Neuron (in vitro differentiated cells): ENCODE measurements around the gene PHLPP2.

Source experiments
- H2AFZ ChIP-seq: one replicate; pipeline ENCODE4 v1.6.1; 2013; ENCODE audit warnings: low read depth, mild to moderate bottlenecking, inconsistent platforms, low read length, moderate library complexity
- H3K27me3 ChIP-seq: one replicate; pipeline ENCODE4 v1.6.1; 2013; ENCODE audit warnings: low read length; ENCODE audit not compliant: insufficient read depth
- H3K36me3 ChIP-seq: one replicate; pipeline ENCODE4 v1.6.1; 2013; ENCODE audit warnings: low read length; ENCODE audit not compliant: insufficient read depth
- H3K4me1 ChIP-seq: one replicate; pipeline ENCODE4 v1.6.1; 2013; ENCODE audit warnings: low read length; ENCODE audit not compliant: insufficient read depth
- H3K4me3 ChIP-seq: 2 replicates; pipeline ENCODE4 v1.5.1; 2013; ENCODE audit warnings: mild to moderate bottlenecking, low read length, moderate library complexity
- H3K9me3 ChIP-seq: one replicate; pipeline ENCODE4 v1.6.1; 2013; ENCODE audit warnings: low read length

Gene PHLPP2

DNA sequence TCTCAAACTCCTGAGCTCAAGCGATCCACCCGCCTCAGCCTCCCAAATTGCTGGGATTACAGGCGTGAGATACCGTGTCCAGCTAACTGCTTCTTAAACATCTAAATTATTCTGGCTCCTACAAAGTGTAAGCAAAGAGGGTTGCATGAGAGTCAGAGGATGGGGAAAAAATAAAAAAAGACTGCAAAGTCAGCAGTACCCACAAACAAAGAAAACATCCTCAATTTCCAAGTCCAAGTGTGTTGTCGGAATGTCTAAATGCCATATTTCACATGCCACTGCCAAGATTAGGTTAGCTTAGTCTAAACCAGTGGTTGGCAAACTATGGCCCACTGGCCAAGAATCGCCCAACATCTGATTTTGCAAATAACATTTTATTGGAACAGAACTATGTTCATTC, 13.0 kb upstream of the PHLPP2 start:
- H2AFZ ChIP-seq = no peak overlapping the region
- H3K4me3 ChIP-seq = no peak overlapping the region
- no peaks in the 10 kb centered on the region for H3K9me3 ChIP-seq
- H3K4me1 ChIP-seq = peaks cover 23% of the 10 kb centered on the region
- no peaks in the 10 kb centered on the region for H3K27me3 ChIP-seq
- peaks cover 61% of the 10 kb centered on the region for H3K36me3 ChIP-seq

DNA sequence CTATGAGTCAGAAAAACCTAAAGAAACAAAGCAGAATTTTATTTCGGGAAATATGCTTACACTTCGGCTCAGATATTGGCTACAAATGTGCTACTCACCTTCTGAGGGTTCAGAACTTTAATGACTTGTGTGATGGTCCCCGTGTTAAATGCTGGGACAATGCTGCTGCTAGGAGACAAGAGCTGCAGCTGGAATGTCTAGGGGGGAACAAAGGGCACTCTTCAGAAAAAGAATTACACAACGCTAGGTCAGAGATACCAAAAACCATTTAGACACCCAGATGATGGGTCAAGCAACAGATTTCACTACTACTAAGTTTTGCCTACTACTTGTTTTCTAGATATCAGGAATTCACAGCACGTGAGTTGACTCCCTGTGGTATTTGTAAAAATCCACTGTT, 10.0 kb upstream of the PHLPP2 start:
- H2AFZ ChIP-seq = no peak overlapping the region
- H3K27me3 ChIP-seq = no peaks in the 10 kb centered on the region
- H3K4me3 ChIP-seq = no peak overlapping the region
- peaks cover 26% of the 10 kb centered on the region for H3K4me1 ChIP-seq
- H3K9me3 ChIP-seq = no peaks in the 10 kb centered on the region
- H3K36me3 ChIP-seq = peaks cover 68% of the 10 kb centered on the region

DNA sequence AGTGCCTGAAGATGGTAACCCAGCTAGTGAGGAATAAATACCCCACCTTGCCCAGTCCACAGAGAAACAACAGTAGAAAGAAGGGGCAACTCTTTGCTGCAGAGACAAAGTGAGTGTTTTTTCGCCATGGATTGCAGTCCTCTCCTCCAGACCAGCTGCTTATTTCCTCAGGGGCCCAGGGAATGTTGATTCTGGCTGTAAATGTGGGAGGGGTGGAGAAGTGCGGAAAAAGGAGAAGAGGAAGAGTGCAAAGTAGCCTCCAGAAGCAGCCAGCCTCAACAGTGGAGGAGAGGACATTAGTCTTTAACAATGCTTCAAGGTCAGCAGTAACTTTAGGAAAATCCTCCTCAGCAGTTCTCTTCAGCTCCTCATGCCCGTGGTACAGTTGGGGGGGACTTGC, 8.1 kb upstream of the PHLPP2 start:
- Histone ChIP-seq H3K4me3 (no peak overlapping the region), H3K27me3 (no peaks in the 10 kb centered on the region), H3K9me3 (no peaks in the 10 kb centered on the region), H3K36me3 (peaks cover 51% of the 10 kb centered on the region), H2AFZ (no peak overlapping the region), H3K4me1 (peaks cover 30% of the 10 kb centered on the region)

DNA sequence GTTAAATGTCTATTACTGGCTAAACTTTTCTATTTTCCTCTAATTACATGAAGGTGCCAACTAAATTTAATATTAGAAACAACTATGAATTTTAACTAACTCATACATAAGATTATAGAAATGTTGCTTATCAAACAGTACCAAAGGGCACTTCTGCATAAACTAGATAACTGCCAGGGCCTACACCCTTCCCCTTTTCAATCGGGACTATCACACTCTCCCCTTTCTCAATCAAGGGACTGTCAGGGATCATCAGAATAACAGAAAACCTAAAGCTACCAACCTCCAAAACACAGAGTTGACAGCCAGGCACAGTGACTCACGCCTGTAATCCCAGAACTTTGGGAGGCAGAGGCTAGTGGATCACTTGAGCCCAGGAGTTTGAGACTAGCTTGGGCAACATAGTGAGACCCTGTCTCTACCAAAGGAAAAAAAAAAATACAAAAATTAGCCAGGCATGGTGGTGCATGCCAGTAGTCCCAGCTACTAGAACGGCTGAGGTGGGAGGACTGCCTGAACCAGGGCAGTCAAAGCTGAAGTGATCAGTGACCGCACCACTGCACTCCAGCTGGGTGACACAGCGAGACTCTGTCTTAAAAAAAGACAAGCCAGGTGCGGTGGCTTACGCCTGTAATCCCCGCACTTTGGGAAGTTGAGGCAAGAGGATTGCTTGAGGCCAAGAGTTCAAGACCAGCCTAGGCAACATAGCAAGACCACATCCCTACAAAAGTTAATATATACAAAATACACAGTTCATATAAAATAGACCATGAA, 3.2 kb upstream of the PHLPP2 start:
- Histone ChIP-seq H3K4me3 (no peak overlapping the region), H3K27me3 (no peaks in the 10 kb centered on the region), H3K36me3 (peaks cover 30% of the 10 kb centered on the region), H2AFZ (no peak overlapping the region), H3K4me1 (peaks cover 8% of the 10 kb centered on the region), H3K9me3 (no peaks in the 10 kb centered on the region)

DNA sequence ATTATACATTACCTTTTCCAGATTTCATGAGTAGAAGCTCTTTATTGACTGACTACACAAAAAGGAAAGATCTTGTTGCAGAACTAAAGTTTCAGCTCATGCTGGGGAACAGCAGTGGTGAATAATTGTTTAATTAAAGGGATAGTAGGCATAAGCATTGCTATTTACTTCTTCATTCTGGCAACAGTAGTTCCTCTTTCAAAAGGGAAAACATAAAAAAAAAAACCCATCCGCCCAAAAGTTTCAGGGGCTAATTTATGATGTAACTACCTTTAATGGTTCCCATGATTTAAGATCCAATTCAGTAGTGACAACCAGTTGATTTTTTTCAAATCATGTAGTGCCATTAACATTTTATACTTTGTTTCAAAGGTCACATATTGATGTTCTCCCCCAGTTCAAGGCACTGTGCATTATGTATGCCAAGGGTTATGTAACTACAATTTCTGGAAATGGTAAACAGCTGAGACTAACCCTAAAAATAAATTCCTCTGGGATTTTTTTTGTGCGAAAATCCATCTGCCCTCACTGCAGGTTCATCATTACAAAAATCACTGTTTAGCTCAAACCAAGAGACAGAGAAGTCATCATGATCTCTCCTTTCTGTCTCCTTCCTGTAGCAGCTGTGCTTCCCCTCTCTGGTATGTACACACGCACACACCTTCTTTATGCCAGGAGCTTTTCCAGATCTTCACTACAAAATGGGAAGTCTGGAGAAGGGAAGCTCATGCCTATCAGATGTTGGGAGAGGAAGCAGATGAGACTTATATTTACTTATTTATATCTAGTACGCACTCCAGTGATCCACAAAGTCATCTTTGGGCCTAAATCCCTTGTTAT, 2.2 kb upstream of the PHLPP2 start:
- H2AFZ ChIP-seq = no peak overlapping the region

DNA sequence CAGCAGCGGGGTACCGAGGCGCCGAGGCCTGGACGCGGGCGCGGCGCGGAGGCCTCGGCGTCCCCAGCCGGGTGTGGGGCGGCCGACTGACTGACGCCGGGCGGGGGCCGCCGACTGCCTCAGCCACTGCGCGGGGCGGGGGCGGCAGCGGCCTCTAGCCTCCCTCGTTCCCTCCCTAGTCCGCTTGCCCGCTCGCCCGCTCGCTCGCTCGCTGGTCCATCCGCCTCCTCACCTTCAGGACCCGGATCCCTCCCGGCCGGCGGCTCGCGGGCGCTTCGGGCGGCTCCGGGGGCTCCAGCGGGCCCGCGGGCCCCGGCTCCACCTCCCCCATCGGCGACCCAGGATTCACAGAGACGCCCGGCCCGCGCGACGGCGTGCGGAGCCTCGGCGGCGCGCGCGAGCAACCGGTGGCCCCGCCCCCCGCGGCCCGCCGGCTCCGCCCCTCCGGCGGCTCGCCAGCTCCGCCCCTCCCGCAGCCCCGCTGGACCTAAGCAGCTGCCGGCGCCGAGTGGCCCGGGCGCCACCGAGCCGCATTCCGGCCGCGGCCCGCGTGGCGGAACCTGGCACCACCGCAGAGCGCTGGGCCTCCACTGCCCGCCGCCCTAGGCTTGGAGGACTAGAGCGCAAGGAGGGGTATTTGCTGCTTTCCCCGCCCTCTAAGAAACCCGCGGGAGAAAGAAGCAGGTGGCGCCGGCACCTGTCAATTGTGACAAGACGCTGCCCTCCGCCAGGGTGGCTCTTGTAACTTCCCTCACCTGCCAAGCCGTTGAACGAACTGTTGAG, 773 bp downstream of the PHLPP2 start:
- no peaks in the 10 kb centered on the region for H3K27me3 ChIP-seq
- H2AFZ ChIP-seq = peak overlapping the region; percentile 95
- no peaks in the 10 kb centered on the region for H3K9me3 ChIP-seq
- peaks cover 13% of the 10 kb centered on the region for H3K4me1 ChIP-seq
- no peaks in the 10 kb centered on the region for H3K36me3 ChIP-seq
- H3K4me3 ChIP-seq = peak overlapping the region; percentile 81

More for the DNA sequence above, 2.2 kb upstream of the PHLPP2 start:
- Histone ChIP-seq H3K36me3 (peaks cover 19% of the 10 kb centered on the region), H3K27me3 (no peaks in the 10 kb centered on the region), H3K4me1 (peaks cover 19% of the 10 kb centered on the region), H3K4me3 (no peak overlapping the region), H3K9me3 (no peaks in the 10 kb centered on the region)

DNA sequence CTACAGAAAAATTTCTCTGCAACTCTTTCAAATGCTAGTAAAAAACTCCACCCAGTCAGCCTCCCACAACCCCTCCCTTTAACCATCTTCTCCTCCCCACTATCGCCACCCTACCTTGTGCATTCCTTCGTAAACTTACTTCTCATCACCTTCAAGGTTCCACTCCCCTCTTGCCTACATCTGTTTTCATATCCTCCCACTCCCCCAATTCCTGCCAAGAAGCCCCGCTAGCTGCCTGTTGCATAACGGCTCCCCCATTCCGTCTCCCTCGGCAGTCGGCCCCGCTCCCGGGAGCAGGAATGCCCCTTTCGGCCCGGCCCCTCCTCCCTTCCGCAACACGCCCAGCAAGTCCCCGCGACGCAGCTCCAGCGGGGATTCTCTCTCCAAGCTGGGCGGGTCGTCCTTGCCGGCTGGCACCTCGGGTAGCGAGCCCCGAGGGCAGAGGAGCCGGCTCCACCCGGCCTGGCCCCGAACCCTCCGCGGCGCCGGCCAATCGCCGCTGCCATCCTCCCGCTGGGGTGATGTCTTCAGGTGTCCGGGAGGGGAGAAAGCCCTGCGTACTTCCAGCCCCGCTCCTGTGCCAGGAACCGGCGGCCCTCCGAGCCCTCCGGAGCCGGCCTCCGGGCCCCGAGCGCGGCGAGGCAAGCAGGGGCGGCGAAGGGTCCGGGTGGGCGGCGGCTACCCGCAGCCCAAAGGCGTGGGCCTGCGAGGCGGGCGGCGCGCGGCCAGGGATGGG, 1.5 kb downstream of the PHLPP2 start:
- H3K27me3 ChIP-seq = no peaks in the 10 kb centered on the region
- H2AFZ ChIP-seq = peak overlapping the region; percentile 95
- H3K36me3 ChIP-seq = no peaks in the 10 kb centered on the region
- peak overlapping the region; percentile 81 for H3K4me3 ChIP-seq
- H3K9me3 ChIP-seq = no peaks in the 10 kb centered on the region
- peaks cover 13% of the 10 kb centered on the region for H3K4me1 ChIP-seq

DNA sequence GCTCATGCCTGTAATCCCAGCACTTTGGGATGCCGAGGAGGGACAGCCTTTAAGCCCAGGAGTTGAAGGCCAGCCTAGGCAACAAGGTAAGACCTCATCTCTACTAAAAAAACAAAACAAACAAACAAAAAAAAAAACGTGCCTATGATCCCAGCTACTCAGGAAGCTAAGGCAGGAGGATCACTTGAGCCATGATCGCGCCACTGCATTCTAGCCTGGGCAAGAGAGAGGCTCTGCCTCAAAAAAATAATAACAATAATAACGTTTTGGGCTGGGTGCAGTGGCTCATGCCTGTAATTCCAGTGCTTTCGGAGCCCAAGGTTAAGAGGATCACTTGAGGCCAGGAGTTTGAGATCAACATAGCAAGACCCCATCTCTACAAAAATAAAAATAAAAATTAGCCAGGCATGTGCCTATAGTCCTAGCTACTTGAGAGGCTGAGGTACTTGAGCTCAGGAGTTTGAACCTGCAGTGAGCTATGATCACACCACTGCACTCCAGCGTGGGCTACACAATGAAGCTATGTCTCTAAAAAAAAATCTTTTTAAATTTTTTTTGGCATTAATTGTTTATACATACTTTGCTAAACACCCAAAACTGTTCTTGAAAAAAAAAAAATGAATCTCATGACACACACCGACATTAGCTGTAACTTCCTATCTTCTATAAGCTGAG, 3.3 kb downstream of the PHLPP2 start:
- Histone ChIP-seq H3K9me3 (no peaks in the 10 kb centered on the region), H2AFZ (no peak overlapping the region), H3K4me1 (peaks cover 13% of the 10 kb centered on the region), H3K36me3 (no peaks in the 10 kb centered on the region), H3K4me3 (no peak overlapping the region), H3K27me3 (no peaks in the 10 kb centered on the region)

DNA sequence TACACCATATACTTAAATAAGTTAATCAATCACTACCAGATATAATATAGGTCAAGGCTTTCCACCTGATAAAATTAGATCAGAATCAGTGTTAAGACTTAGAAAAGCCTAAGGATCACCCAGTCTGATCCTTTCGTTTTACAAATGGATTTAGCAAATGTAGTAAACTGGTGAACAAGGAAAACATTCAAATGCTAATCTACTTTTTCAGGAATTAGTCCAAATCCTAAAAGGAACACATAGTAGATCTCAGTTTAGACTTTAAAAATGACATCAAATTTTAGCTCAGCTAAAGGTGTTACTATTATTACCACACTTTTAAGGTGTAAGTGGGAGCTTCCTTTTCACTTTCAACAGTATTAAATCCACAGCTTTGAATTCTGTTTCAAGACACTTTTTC, 12.0 kb downstream of the PHLPP2 start:
- peaks cover 7% of the 10 kb centered on the region for H3K4me1 ChIP-seq
- peaks cover 10% of the 10 kb centered on the region for H3K36me3 ChIP-seq
- no peaks in the 10 kb centered on the region for H3K9me3 ChIP-seq
- no peak overlapping the region for H2AFZ ChIP-seq
- no peaks in the 10 kb centered on the region for H3K27me3 ChIP-seq
- H3K4me3 ChIP-seq = no peak overlapping the region

DNA sequence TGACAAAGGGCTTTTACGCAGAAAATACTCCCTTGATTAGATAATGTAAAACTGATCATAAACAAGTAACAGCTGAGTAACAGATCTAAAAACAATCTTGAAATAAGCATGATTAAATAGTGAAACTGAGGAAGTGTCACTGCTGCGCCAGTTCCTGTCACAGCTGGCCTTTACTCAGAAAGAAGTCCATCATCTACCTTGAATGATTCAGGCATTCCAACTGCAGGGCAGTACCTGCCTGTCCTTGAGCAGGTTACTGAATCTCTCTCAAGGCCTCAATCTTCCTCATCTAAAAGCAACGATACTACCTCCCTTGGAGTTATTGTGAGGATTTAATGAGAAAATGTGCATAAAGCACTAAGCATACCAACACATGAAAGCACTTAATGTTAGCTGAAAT, 12.7 kb downstream of the PHLPP2 start:
- H3K27me3 ChIP-seq = no peaks in the 10 kb centered on the region
- no peaks in the 10 kb centered on the region for H3K9me3 ChIP-seq
- peaks cover 10% of the 10 kb centered on the region for H3K36me3 ChIP-seq
- H2AFZ ChIP-seq = no peak overlapping the region
- peaks cover 10% of the 10 kb centered on the region for H3K4me1 ChIP-seq
- no peak overlapping the region for H3K4me3 ChIP-seq

DNA sequence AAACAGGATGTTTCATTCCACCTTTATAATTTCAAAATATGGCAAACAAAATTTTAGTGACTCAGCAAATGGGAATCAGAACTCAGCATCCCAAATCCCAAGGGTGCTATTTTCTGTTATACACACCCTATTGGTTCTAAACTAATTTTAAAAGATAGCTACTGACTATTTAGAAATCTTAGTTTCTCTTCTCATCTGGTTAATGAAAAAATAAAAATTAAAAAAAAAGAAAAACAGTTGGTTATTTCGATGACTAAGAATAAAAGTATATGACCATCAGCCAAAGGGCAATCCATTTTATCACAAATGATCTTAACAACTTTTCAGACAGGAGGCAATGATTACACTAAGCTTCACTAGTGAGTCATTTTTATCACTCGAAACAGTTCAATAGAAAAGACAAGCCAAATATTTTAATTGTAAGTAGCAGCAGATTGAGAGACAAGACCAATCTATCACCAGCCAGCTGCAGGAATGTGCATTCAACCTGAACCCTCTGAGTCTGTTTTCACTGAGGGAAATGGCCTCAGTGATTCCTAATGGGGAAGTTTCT, 15.2 kb downstream of the PHLPP2 start:
- Histone ChIP-seq H3K9me3 (no peaks in the 10 kb centered on the region), H3K27me3 (no peaks in the 10 kb centered on the region), H2AFZ (no peak overlapping the region), H3K4me3 (no peak overlapping the region), H3K36me3 (peaks cover 6% of the 10 kb centered on the region), H3K4me1 (peaks cover 10% of the 10 kb centered on the region)

DNA sequence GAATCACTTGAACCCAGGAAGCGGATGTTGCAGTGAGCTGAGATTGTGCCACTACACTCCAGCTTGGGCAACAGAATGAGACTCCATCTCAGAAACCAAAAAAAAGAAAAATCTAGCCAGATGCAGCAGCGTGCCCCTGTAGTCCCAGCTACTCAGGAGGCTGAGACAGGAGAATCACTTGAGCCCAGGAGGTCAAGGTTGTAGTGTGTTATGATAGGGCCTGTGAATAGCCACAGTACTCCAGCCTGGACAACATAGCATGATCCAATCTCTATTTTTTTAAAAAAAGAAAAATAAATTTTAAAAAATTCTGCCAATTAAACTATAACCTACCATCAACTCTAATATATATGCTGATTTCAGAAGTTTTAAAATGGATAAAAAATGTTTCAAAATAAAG, 15.8 kb downstream of the PHLPP2 start:
- no peaks in the 10 kb centered on the region for H3K9me3 ChIP-seq
- no peak overlapping the region for H2AFZ ChIP-seq
- H3K4me1 ChIP-seq = peaks cover 10% of the 10 kb centered on the region
- peaks cover 4% of the 10 kb centered on the region for H3K36me3 ChIP-seq
- H3K4me3 ChIP-seq = no peak overlapping the region
- H3K27me3 ChIP-seq = no peaks in the 10 kb centered on the region
